ENCODE data around the gene ARSB.

Gene ARSB

GRCh38 chr5:78760366-78760765 is 224.7 kb downstream of the ARSB start:
- H3K9ac ChIP-seq (ENCODE audit: low read depth, low read length), result no peak overlapping the region
- H3K27me3 ChIP-seq (ENCODE audit: control insufficient read depth, insufficient read depth, low read length), result no peaks in the 10 kb centered on the region
- H3K4me3 ChIP-seq (ENCODE audit: low read depth, low read length), result no peak overlapping the region
- H3K36me3 ChIP-seq (ENCODE audit: control insufficient read depth, insufficient read depth, low read length), result no peaks in the 10 kb centered on the region
- H3K9me3 ChIP-seq (ENCODE audit: control insufficient read depth, insufficient read depth, low read length), result no peaks in the 10 kb centered on the region
- H3K4me1 ChIP-seq (ENCODE audit: control insufficient read depth, insufficient read depth, low read length), result no peaks in the 10 kb centered on the region

GRCh38 chr5:78758169-78758839 is 226.8 kb downstream of the ARSB start:
- H3K9me3 ChIP-seq (ENCODE audit: control insufficient read depth, insufficient read depth, low read length), result no peaks in the 10 kb centered on the region
- no peaks in the 10 kb centered on the region for H3K36me3 ChIP-seq (ENCODE audit: control insufficient read depth, insufficient read depth, low read length)
- no peaks in the 10 kb centered on the region for H3K27me3 ChIP-seq (ENCODE audit: control insufficient read depth, insufficient read depth, low read length)
- H3K9ac ChIP-seq (ENCODE audit: low read depth, low read length), result no peak overlapping the region
- H3K4me3 ChIP-seq (ENCODE audit: low read depth, low read length), result no peak overlapping the region
- H3K4me1 ChIP-seq (ENCODE audit: control insufficient read depth, insufficient read depth, low read length), result no peaks in the 10 kb centered on the region

- no peak overlapping the region for H3K9ac ChIP-seq (ENCODE audit: low read depth, low read length)
- H3K36me3 ChIP-seq (ENCODE audit: control insufficient read depth, insufficient read depth, low read length), result no peaks in the 10 kb centered on the region
- H3K4me1 ChIP-seq (ENCODE audit: control insufficient read depth, insufficient read depth, low read length), result no peaks in the 10 kb centered on the region
- no peaks in the 10 kb centered on the region for H3K27me3 ChIP-seq (ENCODE audit: control insufficient read depth, insufficient read depth, low read length)
- no peaks in the 10 kb centered on the region for H3K9me3 ChIP-seq (ENCODE audit: control insufficient read depth, insufficient read depth, low read length)
- H3K4me3 ChIP-seq (ENCODE audit: low read depth, low read length), result no peak overlapping the region
Observed at GRCh38 chr5:78757269-78758053, 227.6 kb downstream of the ARSB start.

GRCh38 chr5:78756858-78757257 is 228.3 kb downstream of the ARSB start:
- H3K9ac ChIP-seq (ENCODE audit: low read depth, low read length), result no peak overlapping the region
- no peaks in the 10 kb centered on the region for H3K4me1 ChIP-seq (ENCODE audit: control insufficient read depth, insufficient read depth, low read length)
- no peaks in the 10 kb centered on the region for H3K27me3 ChIP-seq (ENCODE audit: control insufficient read depth, insufficient read depth, low read length)
- no peaks in the 10 kb centered on the region for H3K36me3 ChIP-seq (ENCODE audit: control insufficient read depth, insufficient read depth, low read length)
- no peak overlapping the region for H3K4me3 ChIP-seq (ENCODE audit: low read depth, low read length)
- H3K9me3 ChIP-seq (ENCODE audit: control insufficient read depth, insufficient read depth, low read length), result no peaks in the 10 kb centered on the region

- no peaks in the 10 kb centered on the region for H3K4me1 ChIP-seq (ENCODE audit: control insufficient read depth, insufficient read depth, low read length)
- no peak overlapping the region for H3K4me3 ChIP-seq (ENCODE audit: low read depth, low read length)
- H3K9ac ChIP-seq (ENCODE audit: low read depth, low read length), result no peak overlapping the region
- H3K27me3 ChIP-seq (ENCODE audit: control insufficient read depth, insufficient read depth, low read length), result no peaks in the 10 kb centered on the region
- no peaks in the 10 kb centered on the region for H3K36me3 ChIP-seq (ENCODE audit: control insufficient read depth, insufficient read depth, low read length)
- H3K9me3 ChIP-seq (ENCODE audit: control insufficient read depth, insufficient read depth, low read length), result no peaks in the 10 kb centered on the region
Observed at GRCh38 chr5:78755822-78756429, 229.2 kb downstream of the ARSB start.

- no peaks in the 10 kb centered on the region for H3K27me3 ChIP-seq (ENCODE audit: control insufficient read depth, insufficient read depth, low read length)
- no peaks in the 10 kb centered on the region for H3K36me3 ChIP-seq (ENCODE audit: control insufficient read depth, insufficient read depth, low read length)
- no peak overlapping the region for H3K9ac ChIP-seq (ENCODE audit: low read depth, low read length)
- H3K4me1 ChIP-seq (ENCODE audit: control insufficient read depth, insufficient read depth, low read length), result no peaks in the 10 kb centered on the region
- no peak overlapping the region for H3K4me3 ChIP-seq (ENCODE audit: low read depth, low read length)
- no peaks in the 10 kb centered on the region for H3K9me3 ChIP-seq (ENCODE audit: control insufficient read depth, insufficient read depth, low read length)
Observed at GRCh38 chr5:78754655-78755054, 230.5 kb downstream of the ARSB start.

- Histone ChIP-seq H3K36me3 (ENCODE audit: control insufficient read depth, insufficient read depth, low read length) (no peaks in the 10 kb centered on the region), H3K4me3 (ENCODE audit: low read depth, low read length) (no peak overlapping the region), H3K27me3 (ENCODE audit: control insufficient read depth, insufficient read depth, low read length) (no peaks in the 10 kb centered on the region), H3K9ac (ENCODE audit: low read depth, low read length) (no peak overlapping the region), H3K9me3 (ENCODE audit: control insufficient read depth, insufficient read depth, low read length) (no peaks in the 10 kb centered on the region), H3K4me1 (ENCODE audit: control insufficient read depth, insufficient read depth, low read length) (no peaks in the 10 kb centered on the region)
Observed at GRCh38 chr5:78753093-78753531, 232.0 kb downstream of the ARSB start.

- no peaks in the 10 kb centered on the region for H3K9me3 ChIP-seq (ENCODE audit: control insufficient read depth, insufficient read depth, low read length)
- H3K36me3 ChIP-seq (ENCODE audit: control insufficient read depth, insufficient read depth, low read length), result no peaks in the 10 kb centered on the region
- no peak overlapping the region for H3K4me3 ChIP-seq (ENCODE audit: low read depth, low read length)
- H3K9ac ChIP-seq (ENCODE audit: low read depth, low read length), result no peak overlapping the region
- peaks cover under 1% of the 10 kb centered on the region for H3K4me1 ChIP-seq (ENCODE audit: control insufficient read depth, insufficient read depth, low read length)
- no peaks in the 10 kb centered on the region for H3K27me3 ChIP-seq (ENCODE audit: control insufficient read depth, insufficient read depth, low read length)
Observed at GRCh38 chr5:78751872-78752271, 233.2 kb downstream of the ARSB start.

GRCh38 chr5:78750281-78750680 is 234.8 kb downstream of the ARSB start:
- Histone ChIP-seq H3K9me3 (ENCODE audit: control insufficient read depth, insufficient read depth, low read length) (no peaks in the 10 kb centered on the region), H3K36me3 (ENCODE audit: control insufficient read depth, insufficient read depth, low read length) (no peaks in the 10 kb centered on the region), H3K4me1 (ENCODE audit: control insufficient read depth, insufficient read depth, low read length) (peaks cover 4% of the 10 kb centered on the region), H3K27me3 (ENCODE audit: control insufficient read depth, insufficient read depth, low read length) (no peaks in the 10 kb centered on the region), H3K4me3 (ENCODE audit: low read depth, low read length) (no peak overlapping the region), H3K9ac (ENCODE audit: low read depth, low read length) (no peak overlapping the region)

- H3K4me1 ChIP-seq (ENCODE audit: control insufficient read depth, insufficient read depth, low read length), result peaks cover 4% of the 10 kb centered on the region
- no peak overlapping the region for H3K9ac ChIP-seq (ENCODE audit: low read depth, low read length)
- no peak overlapping the region for H3K4me3 ChIP-seq (ENCODE audit: low read depth, low read length)
- no peaks in the 10 kb centered on the region for H3K27me3 ChIP-seq (ENCODE audit: control insufficient read depth, insufficient read depth, low read length)
- H3K36me3 ChIP-seq (ENCODE audit: control insufficient read depth, insufficient read depth, low read length), result no peaks in the 10 kb centered on the region
- H3K9me3 ChIP-seq (ENCODE audit: control insufficient read depth, insufficient read depth, low read length), result no peaks in the 10 kb centered on the region
Observed at GRCh38 chr5:78747705-78748359, 237.3 kb downstream of the ARSB start.

- no peaks in the 10 kb centered on the region for H3K9me3 ChIP-seq (ENCODE audit: control insufficient read depth, insufficient read depth, low read length)
- no peak overlapping the region for H3K4me3 ChIP-seq (ENCODE audit: low read depth, low read length)
- H3K9ac ChIP-seq (ENCODE audit: low read depth, low read length), result no peak overlapping the region
- no peaks in the 10 kb centered on the region for H3K27me3 ChIP-seq (ENCODE audit: control insufficient read depth, insufficient read depth, low read length)
- H3K36me3 ChIP-seq (ENCODE audit: control insufficient read depth, insufficient read depth, low read length), result no peaks in the 10 kb centered on the region
- H3K4me1 ChIP-seq (ENCODE audit: control insufficient read depth, insufficient read depth, low read length), result peaks cover 4% of the 10 kb centered on the region
Observed at GRCh38 chr5:78747055-78747454, 238.1 kb downstream of the ARSB start.

Data from iPS-15b (cell line).